ENCODE measurements around the gene SIGLEC8. TPM values are rescaled to one million over a fixed set of nuclear protein-coding genes. Genes with fewer than 3 reads are reported as not detected.

Gene SIGLEC8
- total RNA-seq = not detected in 2 replicates

GRCh38 chr19:51458051-51458645, at the start of gene SIGLEC8:
Gene SIGLEC8 (minus strand): TSS chr19:51458454. CDS start chr19:51458387, 67 bp downstream.

GRCh38 chr19:51501594-51502263, 43.5 kb upstream of the SIGLEC8 start, which contains the start of gene SIGLEC12:
Gene SIGLEC12 (minus strand): TSS chr19:51501800. CDS start chr19:51501733, 67 bp downstream.

GRCh38 chr19:51478381-51479234, 20.4 kb upstream of the SIGLEC8 start, which contains the start of gene CEACAM18:
Gene CEACAM18 (plus strand): TSS chr19:51478539.

GRCh38 chr19:51417107-51417809, 41.0 kb downstream of the SIGLEC8 start, which contains the start of gene SIGLEC10:
Gene SIGLEC10 (minus strand): TSS chr19:51417642. CDS start chr19:51417581, 61 bp downstream.

Small RNA genes within 50 kb of the gene (small RNA-seq; reads per million reads assigned to genes)
- not detected for gene AC020914.3
- gene AC020914.5 = not detected

Other genes starting within 250 kb of the SIGLEC8 start
- not detected in 2 replicates for gene CD33, start 233.4 kb downstream of the SIGLEC8 start, total RNA-seq
- gene SIGLECL1, start 207.4 kb downstream of the SIGLEC8 start, total RNA-seq = not detected in 2 replicates
- gene IGLON5, start 146.8 kb downstream of the SIGLEC8 start, total RNA-seq = not detected in 2 replicates
- 0.49 and 0.81 TPM in 2 replicates for gene VSIG10L, start 116.3 kb downstream of the SIGLEC8 start, total RNA-seq
- gene ETFB, start 92.1 kb downstream of the SIGLEC8 start, total RNA-seq = 48.0 and 58.5 TPM in 2 replicates
- gene CLDND2, start 89.5 kb downstream of the SIGLEC8 start, total RNA-seq = not detected in 2 replicates
- gene NKG7, start 85.8 kb downstream of the SIGLEC8 start, total RNA-seq = not detected in 2 replicates
- gene LIM2, start 70.5 kb downstream of the SIGLEC8 start, total RNA-seq = not detected in 2 replicates
- not detected in 2 replicates for gene C19orf84, start 67.9 kb downstream of the SIGLEC8 start, total RNA-seq
- gene SIGLEC10, start 40.8 kb downstream of the SIGLEC8 start, total RNA-seq = not detected in 2 replicates
- gene CEACAM18, start 20.1 kb upstream of the SIGLEC8 start, total RNA-seq = not detected in 2 replicates
- not detected in 2 replicates for gene SIGLEC12, start 43.3 kb upstream of the SIGLEC8 start, total RNA-seq
- not detected in 2 replicates for gene SIGLEC6, start 73.2 kb upstream of the SIGLEC8 start, total RNA-seq
- gene ZNF175, start 112.8 kb upstream of the SIGLEC8 start, total RNA-seq = 8.4 and 9.4 TPM in 2 replicates
- gene SIGLEC5, start 171.9 kb upstream of the SIGLEC8 start, total RNA-seq = not detected in 2 replicates
- gene SIGLEC14, start 188.4 kb upstream of the SIGLEC8 start, total RNA-seq = not detected in 2 replicates
- 9.1 and 13.4 TPM in 2 replicates for gene SPACA6, start 234.9 kb upstream of the SIGLEC8 start, total RNA-seq